Ascending aorta (tissue), 2 donors: ENCODE results near the gene DGCR2. TPM values are rescaled to one million over a fixed set of nuclear protein-coding genes. Genes with fewer than 3 reads are reported as not detected.
"Not testable (repeated sequence)": the region's sequence is repeated elsewhere in the genome, so short reads cannot be mapped to it uniquely, and the experiment has no call there.

Experiments
- DNase-seq, 2 donors: peaks; one replicate each; pipeline ENCODE4 v3.0.0-alpha.2; 2019; ENCODE audit warnings: low spot score in 2 of 2
- H3K27ac ChIP-seq, 2 donors: fragments of 200-600 bp; sonication (generic); one replicate each; pipeline ENCODE4 v1.5.1; 2016 to 2017; ENCODE audit warnings: mild to moderate bottlenecking in 1 of 2
- H3K27me3 ChIP-seq: fragments of 200-600 bp; sonication (generic); one replicate; pipeline ENCODE4 v1.5.1; 2017
- H3K36me3 ChIP-seq, 2 donors: fragments of 200-600 bp; sonication (generic); one replicate each; pipeline ENCODE4 v1.5.1; 2016
- H3K4me1 ChIP-seq, 2 donors: fragments of 200-600 bp; sonication (generic); one replicate each; pipeline ENCODE4 v1.5.1; 2016 to 2017; ENCODE audit warnings: mild to moderate bottlenecking in 1 of 2
- H3K4me3 ChIP-seq, 2 donors: fragments of 200-600 bp; sonication (generic); one replicate each; pipeline ENCODE4 v1.5.1; 2016 to 2017; ENCODE audit warnings: mild to moderate bottlenecking in 1 of 2
- H3K9me3 ChIP-seq, 2 donors: fragments of 200-600 bp; sonication (generic); one replicate each; pipeline ENCODE4 v1.5.1; 2016
- intact Hi-C: fragments of 100-400 bp; cut with DNase I; formaldehyde crosslinking; loops from one replicate; pipeline ENCODE4 v1.15.1; 2023
- total RNA-seq: library from RNA; depleted of rRNA; stranded (reverse); fragments of >200 nt; gene quantifications from one replicate; pipeline ENCODE4 v1.1.0, GENCODE V29; 2016
- TF ChIP-seq, protein P1 (sequence below), 3 experiments: fragments of 200-600 bp in 2 of 3; fragments of 450-650 bp in 1 of 3; sonication (generic) in 2 of 3; IDR thresholded peaks; one replicate each; pipeline ENCODE4 v1.5.1; 2016 to 2019; ENCODE audit warnings: antibody characterized with exemption in 3 of 3, mild to moderate bottlenecking in 1 of 3, moderate library complexity in 1 of 3

Gene DGCR2
- total RNA-seq, 1 donor from 2014 or later = 34.7 TPM

DNA sequence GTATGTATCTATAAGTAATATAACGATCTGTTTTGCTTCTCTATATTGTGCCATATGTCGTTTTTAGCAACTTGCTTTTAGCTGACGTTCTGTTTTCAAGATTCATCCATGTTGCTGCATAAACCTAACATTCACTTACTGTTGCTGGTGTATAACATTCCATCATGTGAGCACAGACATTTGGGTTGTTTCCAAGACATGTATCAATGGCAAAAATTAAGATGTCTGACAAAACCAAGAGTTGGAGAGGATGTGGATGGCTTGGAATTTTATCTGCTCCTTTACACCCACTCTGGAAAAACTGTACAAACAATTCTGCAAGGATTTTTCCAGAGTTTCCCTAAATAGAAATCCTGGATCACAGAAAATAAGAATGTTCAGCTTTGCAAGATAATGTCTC is 40.9 kb downstream of the DGCR2 start:
- no peak for DNase-seq
- TF ChIP-seq, protein P1, sequence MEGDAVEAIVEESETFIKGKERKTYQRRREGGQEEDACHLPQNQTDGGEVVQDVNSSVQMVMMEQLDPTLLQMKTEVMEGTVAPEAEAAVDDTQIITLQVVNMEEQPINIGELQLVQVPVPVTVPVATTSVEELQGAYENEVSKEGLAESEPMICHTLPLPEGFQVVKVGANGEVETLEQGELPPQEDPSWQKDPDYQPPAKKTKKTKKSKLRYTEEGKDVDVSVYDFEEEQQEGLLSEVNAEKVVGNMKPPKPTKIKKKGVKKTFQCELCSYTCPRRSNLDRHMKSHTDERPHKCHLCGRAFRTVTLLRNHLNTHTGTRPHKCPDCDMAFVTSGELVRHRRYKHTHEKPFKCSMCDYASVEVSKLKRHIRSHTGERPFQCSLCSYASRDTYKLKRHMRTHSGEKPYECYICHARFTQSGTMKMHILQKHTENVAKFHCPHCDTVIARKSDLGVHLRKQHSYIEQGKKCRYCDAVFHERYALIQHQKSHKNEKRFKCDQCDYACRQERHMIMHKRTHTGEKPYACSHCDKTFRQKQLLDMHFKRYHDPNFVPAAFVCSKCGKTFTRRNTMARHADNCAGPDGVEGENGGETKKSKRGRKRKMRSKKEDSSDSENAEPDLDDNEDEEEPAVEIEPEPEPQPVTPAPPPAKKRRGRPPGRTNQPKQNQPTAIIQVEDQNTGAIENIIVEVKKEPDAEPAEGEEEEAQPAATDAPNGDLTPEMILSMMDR (IDR thresholded peaks at IDR 0.05) = no peak
- Histone ChIP-seq H3K27ac (no peak overlapping the region), H3K9me3 (no peaks in the 10 kb centered on the region), H3K4me1 (no peaks in the 10 kb centered on the region), H3K36me3 (peaks cover 3 to 13% of the 10 kb centered on the region in 2 donors), H3K27me3 (no peaks in the 10 kb centered on the region), H3K4me3 (no peak overlapping the region)
- intact Hi-C loops = no loop called here

DNA sequence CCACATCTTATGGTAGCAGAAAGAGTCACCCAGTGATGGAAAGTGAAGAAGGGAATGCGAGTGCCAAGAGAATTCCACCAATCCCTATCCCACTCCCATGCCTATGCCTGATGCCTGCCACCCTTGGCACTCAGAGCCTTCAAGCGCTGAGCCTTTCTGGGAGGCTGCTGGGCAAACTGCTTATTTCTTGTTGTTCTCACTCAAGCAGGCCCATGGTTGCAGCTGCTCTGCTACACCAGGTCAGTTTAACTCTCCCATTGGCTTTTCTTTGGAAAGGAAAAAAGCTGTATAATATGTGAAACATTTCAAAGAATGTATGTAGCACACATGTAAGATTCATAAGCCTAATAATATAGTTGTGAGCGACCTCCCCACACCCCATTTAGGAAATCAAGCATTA is 41.4 kb downstream of the DGCR2 start:
- peaks cover 3 to 13% of the 10 kb centered on the region in 2 donors for H3K36me3 ChIP-seq
- no peaks in the 10 kb centered on the region for H3K4me1 ChIP-seq
- no peaks in the 10 kb centered on the region for H3K27me3 ChIP-seq
- TF ChIP-seq, protein P1 (IDR thresholded peaks at IDR 0.05) = no peak
- no peaks in the 10 kb centered on the region for H3K9me3 ChIP-seq
- DNase-seq = no peak
- intact Hi-C loops = no loop called here
- H3K27ac ChIP-seq = no peak overlapping the region
- H3K4me3 ChIP-seq = no peak overlapping the region

DNA sequence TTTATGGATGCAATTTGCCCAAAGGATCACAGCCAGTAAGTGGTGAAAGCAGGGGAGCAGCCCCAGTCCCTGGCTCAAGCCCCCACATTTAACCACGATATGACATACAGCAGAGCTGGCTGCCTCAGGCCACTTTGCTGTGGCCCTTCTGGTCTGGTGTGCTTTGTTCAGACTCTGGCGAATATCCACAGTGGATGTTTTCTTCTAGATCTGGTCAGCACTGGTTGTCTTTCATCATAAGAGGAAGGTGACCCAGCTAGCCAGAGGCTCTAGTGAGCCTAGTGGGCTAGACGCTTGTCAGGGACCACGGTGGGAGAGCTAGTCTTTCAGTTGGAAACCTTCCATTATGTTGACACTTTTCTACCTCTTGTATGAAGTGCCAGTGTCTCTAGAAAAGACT is 42.5 kb downstream of the DGCR2 start:
- Histone ChIP-seq H3K4me1 (no peaks in the 10 kb centered on the region), H3K4me3 (no peak overlapping the region), H3K27ac (no peak overlapping the region), H3K36me3 (peaks cover 3 to 7% of the 10 kb centered on the region in 2 donors), H3K27me3 (no peaks in the 10 kb centered on the region), H3K9me3 (no peaks in the 10 kb centered on the region)
- intact Hi-C loops = no loop called here
- TF ChIP-seq, protein P1 (IDR thresholded peaks at IDR 0.05) = no peak
- DNase-seq = no peak

DNA sequence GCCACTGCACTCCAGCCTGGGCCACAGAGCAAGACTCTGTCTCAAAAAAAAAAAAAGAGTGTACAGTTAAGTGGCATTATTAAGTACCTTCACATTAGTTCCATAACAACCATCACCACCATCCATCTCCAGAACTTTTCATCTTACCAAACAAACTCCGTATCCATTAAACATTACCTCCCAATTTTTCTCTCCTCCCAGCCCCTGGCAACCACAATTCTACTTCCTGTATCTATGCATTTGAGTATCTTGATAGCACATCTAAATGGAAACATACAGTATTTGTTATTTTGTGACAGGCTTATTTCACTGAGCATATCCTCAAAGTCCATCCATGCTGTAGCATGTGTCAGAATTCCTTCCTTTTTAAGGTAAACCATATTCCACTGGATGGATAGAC is 46.8 kb downstream of the DGCR2 start:
- Histone ChIP-seq H3K9me3 (no peaks in the 10 kb centered on the region), H3K4me3 (no peak overlapping the region), H3K36me3 (peaks cover 0 to 13% of the 10 kb centered on the region in 2 donors), H3K4me1 (no peaks in the 10 kb centered on the region), H3K27ac (no peak overlapping the region), H3K27me3 (no peaks in the 10 kb centered on the region)
- intact Hi-C loops = no loop called here
- TF ChIP-seq, protein P1 (IDR thresholded peaks at IDR 0.05) = no peak
- no peak for DNase-seq

DNA sequence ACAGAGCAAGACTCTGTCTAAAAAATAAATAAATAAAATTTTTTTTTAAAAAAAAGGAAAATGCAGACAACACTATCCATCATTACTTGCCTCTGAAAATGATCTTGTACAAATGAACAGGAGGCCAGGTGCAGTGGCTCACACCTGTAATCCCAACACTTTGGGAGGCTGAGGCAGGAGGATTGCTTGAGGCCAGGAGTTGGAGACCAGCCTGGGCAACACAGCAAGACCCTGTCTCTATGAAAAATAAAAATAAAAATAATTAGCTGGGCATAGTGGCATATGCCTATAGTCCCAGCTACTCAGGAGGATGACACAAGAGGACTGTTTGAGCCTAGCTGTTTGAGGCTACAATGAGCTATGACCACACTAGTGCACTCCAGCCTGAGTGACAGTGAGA is 49.4 kb downstream of the DGCR2 start:
- H3K27me3 ChIP-seq, intact Hi-C loops, H3K4me1 ChIP-seq, DNase-seq, H3K4me3 ChIP-seq, H3K27ac ChIP-seq, H3K9me3 ChIP-seq: not testable (repeated sequence)
- H3K36me3 ChIP-seq = peaks cover 6 to 35% of the 10 kb centered on the region in 2 donors

DNA sequence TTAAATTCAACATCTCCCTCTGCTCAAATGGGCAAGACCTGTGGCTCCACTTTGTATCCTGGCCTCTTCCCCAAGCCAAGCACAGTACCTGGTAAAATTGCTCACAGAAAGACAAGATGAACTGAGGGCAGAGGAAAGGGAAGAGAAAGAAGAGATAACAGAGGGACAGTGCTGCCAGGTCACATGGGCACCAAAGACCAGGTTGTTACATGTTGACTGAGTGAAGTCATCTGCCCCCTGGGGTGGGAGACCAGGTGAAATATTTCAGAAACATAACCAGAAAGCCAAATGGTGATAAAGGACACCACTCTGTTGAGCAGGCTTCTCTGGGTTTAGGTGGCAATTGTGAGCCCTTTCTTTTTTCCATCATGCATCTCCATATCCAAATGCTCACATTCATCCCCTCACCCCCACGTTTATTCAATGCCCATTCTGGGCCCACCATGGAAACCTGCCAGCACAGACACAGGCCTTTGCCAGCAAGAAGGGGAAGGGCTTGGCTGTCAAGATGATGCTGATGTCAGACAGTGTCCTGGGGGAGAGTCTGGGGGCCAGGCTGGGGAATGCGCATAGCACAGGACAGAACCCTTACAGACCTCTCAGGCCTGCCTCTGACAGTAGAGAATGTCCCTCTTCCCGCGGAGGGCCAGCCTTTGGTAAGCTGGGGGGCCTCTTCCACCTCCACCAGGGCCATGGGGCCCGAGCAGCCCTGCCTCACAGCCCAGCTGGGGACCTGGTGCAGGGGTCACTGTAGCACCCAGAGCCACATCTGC is 51.6 kb downstream of the DGCR2 start:
- intact Hi-C loops = no loop called here
- no peaks in the 10 kb centered on the region for H3K9me3 ChIP-seq
- peaks cover 28 to 56% of the 10 kb centered on the region in 2 donors for H3K36me3 ChIP-seq
- TF ChIP-seq, protein P1 (IDR thresholded peaks at IDR 0.05) = no peak
- H3K27ac ChIP-seq = no peak overlapping the region
- H3K4me1 ChIP-seq = no peaks in the 10 kb centered on the region
- DNase-seq = no peak
- no peaks in the 10 kb centered on the region for H3K27me3 ChIP-seq
- H3K4me3 ChIP-seq = no peak overlapping the region
